Measurements from ENCODE around the gene VPS41.

The VPS41 gene

GRCh38 chr7:38902449-38902848 lies 6.5 kb downstream of the VPS41 start:
- no peak for DNase-seq (ENCODE audit: low spot score)
- TF ChIP-seq CTCF (IDR thresholded peaks at IDR 0.05; ENCODE audit: borderline replicate concordance, control extremely low read depth, extremely low read depth, insufficient read depth, missing control alignments) = no peak

GRCh38 chr7:38893061-38893460 lies 15.9 kb downstream of the VPS41 start:
- no peak for DNase-seq (ENCODE audit: low spot score)
- no peak for TF ChIP-seq CTCF (IDR thresholded peaks at IDR 0.05; ENCODE audit: borderline replicate concordance, control extremely low read depth, extremely low read depth, insufficient read depth, missing control alignments)
- in situ Hi-C loops (cut with MboI; ENCODE audit: low sequenced_read_pairs, unreplicated experiment) = no loop called here

More at GRCh38 chr7:38902449-38902848, 6.5 kb downstream of the VPS41 start:
- in situ Hi-C loops (cut with MboI; ENCODE audit: low sequenced_read_pairs, unreplicated experiment) = no loop called here

GRCh38 chr7:38890597-38890996 lies 18.4 kb downstream of the VPS41 start:
- in situ Hi-C loops (cut with MboI; ENCODE audit: low sequenced_read_pairs, unreplicated experiment) = no loop called here
- no peak for TF ChIP-seq CTCF (IDR thresholded peaks at IDR 0.05; ENCODE audit: borderline replicate concordance, control extremely low read depth, extremely low read depth, insufficient read depth, missing control alignments)
- DNase-seq (ENCODE audit: low spot score) = no peak

DNA sequence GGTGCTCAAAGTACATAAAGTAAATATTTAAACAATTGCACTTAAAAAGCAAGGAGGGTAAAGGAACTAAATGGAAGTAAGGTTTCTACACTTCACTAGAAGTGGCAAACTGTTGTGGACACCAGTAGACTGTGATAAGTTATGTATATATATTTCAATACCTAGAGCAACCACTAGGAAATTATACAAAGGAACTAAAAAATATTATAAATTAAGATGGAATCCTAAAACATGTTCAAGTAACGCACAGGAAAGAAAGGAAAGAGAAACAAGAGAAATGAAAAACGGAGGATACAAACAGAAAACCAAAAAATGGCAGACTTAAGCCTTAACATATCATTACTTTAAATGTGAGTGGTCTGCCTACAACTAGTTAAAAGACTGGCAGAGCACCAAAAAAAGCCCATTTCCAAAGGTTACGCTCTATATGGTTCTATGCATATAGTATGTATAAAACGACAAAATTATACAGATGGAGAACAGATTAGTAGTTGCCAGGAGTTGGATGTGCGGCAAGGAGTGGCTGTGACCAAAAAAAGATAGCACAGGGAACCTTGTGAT lies 19.0 kb downstream of the VPS41 start:
- in situ Hi-C loops (cut with MboI; ENCODE audit: low sequenced_read_pairs, unreplicated experiment) = no loop called here
- no peak for TF ChIP-seq CTCF (IDR thresholded peaks at IDR 0.05; ENCODE audit: borderline replicate concordance, control extremely low read depth, extremely low read depth, insufficient read depth, missing control alignments)
- DNase-seq (ENCODE audit: low spot score) = no peak

DNA sequence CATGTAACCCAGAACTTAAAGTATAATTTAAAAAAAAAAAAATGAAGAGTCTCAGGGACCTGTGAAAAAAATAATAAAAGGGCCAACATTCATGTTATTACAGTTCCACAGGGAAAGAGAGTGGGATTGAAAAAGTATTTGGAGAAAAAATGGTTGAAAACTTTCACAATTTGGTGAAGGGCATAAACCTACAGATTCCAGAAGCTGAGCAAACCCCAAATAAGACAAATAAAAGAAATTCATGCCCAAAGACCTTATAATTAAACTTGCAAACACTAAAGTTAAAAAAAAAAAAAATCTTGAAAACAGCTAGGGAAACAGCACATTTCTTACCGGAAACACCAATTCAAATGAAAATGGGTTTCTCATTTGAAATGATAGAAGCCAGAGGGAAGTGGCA lies 19.9 kb downstream of the VPS41 start:
- no peak for DNase-seq (ENCODE audit: low spot score)
- in situ Hi-C loops (cut with MboI; ENCODE audit: low sequenced_read_pairs, unreplicated experiment) = no loop called here
- TF ChIP-seq CTCF (IDR thresholded peaks at IDR 0.05; ENCODE audit: borderline replicate concordance, control extremely low read depth, extremely low read depth, insufficient read depth, missing control alignments) = no peak

DNA sequence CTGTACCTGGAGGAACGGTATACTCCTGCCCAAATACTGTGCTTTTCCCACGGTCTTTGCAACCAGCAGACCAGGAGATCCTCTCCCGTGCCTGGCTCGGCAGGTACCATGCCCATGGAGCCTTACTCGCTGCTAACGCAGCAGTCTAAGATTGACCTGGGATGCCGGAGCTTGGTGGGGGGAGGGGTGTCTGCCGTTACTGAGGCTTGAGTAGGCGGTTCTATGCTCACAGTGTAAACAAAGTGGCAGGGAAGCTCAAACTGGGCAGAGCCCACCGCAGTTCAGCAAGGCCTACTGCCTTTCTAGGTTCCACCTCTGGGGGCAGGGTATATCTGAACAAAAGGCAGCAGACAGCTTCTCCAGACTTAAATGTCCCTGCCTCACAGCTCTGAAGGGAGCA lies 22.7 kb downstream of the VPS41 start:
- TF ChIP-seq CTCF (IDR thresholded peaks at IDR 0.05; ENCODE audit: borderline replicate concordance, control extremely low read depth, extremely low read depth, insufficient read depth, missing control alignments) = no peak
- no peak for DNase-seq (ENCODE audit: low spot score)
- in situ Hi-C loops (cut with MboI; ENCODE audit: low sequenced_read_pairs, unreplicated experiment) = no loop called here

DNA sequence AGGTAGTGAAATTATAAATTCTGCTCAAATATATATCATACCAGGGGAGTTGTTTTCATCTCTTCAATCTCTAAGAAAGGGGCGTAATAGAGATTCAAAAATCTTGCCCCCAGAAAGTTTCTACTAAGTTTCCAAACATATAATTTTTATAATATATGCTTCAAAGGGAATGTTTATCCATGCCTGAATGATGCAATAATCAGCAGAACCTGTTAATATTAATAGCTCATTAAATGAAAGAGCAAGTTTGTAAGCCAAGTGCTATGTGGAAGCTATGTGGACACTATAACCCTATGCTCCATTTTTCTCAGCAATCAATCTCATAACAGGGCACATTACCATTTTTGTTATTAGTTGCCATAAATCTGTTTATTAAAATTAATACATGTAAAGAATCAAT lies 25.3 kb downstream of the VPS41 start:
- TF ChIP-seq CTCF (IDR thresholded peaks at IDR 0.05; ENCODE audit: borderline replicate concordance, control extremely low read depth, extremely low read depth, insufficient read depth, missing control alignments) = no peak
- no peak for DNase-seq (ENCODE audit: low spot score)
- in situ Hi-C loops (cut with MboI; ENCODE audit: low sequenced_read_pairs, unreplicated experiment) = no loop called here

Measured in GM13976 (cell line).